HEK293 (cell line): ENCODE data around the gene STON2.

Source experiments
- BCL11B ChIP-seq: fragments of 450-650 bp; formaldehyde crosslinking; IDR thresholded peaks from 2 replicates; pipeline ENCODE4 v1.5.1; 2016; ENCODE audit warnings: low read depth, missing biosample characterization, missing genetic modification characterization
- EGR2 ChIP-seq: fragments of 450-650 bp; formaldehyde crosslinking; IDR thresholded peaks from 2 replicates; pipeline ENCODE4 v1.5.1; 2016; ENCODE audit warnings: low read depth, missing biosample characterization, missing genetic modification characterization
- PRDM1 ChIP-seq: fragments of 450-650 bp; formaldehyde crosslinking; IDR thresholded peaks from 2 replicates; pipeline ENCODE4; 2016; ENCODE audit warnings: missing biosample characterization, missing genetic modification characterization
- ZBTB11 ChIP-seq: fragments of 450-650 bp; formaldehyde crosslinking; conservative IDR thresholded peaks from 2 replicates; pipeline ENCODE4 v1.5.1; 2016; ENCODE audit warnings: low read depth, missing biosample characterization, missing genetic modification characterization
- ZBTB17 ChIP-seq: fragments of 450-650 bp; formaldehyde crosslinking; IDR thresholded peaks from 2 replicates; pipeline ENCODE4 v1.5.1; 2016; ENCODE audit warnings: missing biosample characterization, missing genetic modification characterization
- ZBTB44 ChIP-seq: fragments of 450-650 bp; IDR thresholded peaks from 2 replicates; pipeline ENCODE4 v1.5.1; 2018; ENCODE audit warnings: missing biosample characterization, mild to moderate bottlenecking, missing genetic modification characterization
- ZBTB7A ChIP-seq: fragments of 450-650 bp; formaldehyde crosslinking; IDR thresholded peaks from 2 replicates; pipeline ENCODE4 v1.5.1; 2016; ENCODE audit warnings: low read depth, missing biosample characterization, missing genetic modification characterization
- ZBTB8A ChIP-seq: fragments of 450-650 bp; formaldehyde crosslinking; IDR thresholded peaks from 2 replicates; pipeline ENCODE4 v1.5.1; 2016; ENCODE audit warnings: missing biosample characterization, missing genetic modification characterization
- ZEB2 ChIP-seq: fragments of 450-650 bp; formaldehyde crosslinking; IDR thresholded peaks from 2 replicates; pipeline ENCODE4 v1.5.1; 2016; ENCODE audit warnings: missing biosample characterization, missing genetic modification characterization
- ZFP37 ChIP-seq: fragments of 450-650 bp; formaldehyde crosslinking; IDR thresholded peaks from 2 replicates; pipeline ENCODE4 v1.5.1; 2016; ENCODE audit warnings: missing biosample characterization, missing genetic modification characterization
- ZIC2 ChIP-seq: fragments of 450-650 bp; formaldehyde crosslinking; IDR thresholded peaks from 2 replicates; pipeline ENCODE4 v1.5.1; 2016; ENCODE audit warnings: missing biosample characterization, missing genetic modification characterization
- ZNF112 ChIP-seq: fragments of 450-650 bp; formaldehyde crosslinking; IDR thresholded peaks from 2 replicates; pipeline ENCODE4 v1.5.0; 2017; ENCODE audit warnings: missing biosample characterization, missing genetic modification characterization
- ZNF157 ChIP-seq: fragments of 450-650 bp; formaldehyde crosslinking; IDR thresholded peaks from 2 replicates; pipeline ENCODE4 v1.5.1; 2016; ENCODE audit warnings: missing biosample characterization, missing genetic modification characterization
- ZNF239 ChIP-seq: fragments of 450-650 bp; formaldehyde crosslinking; IDR thresholded peaks from 2 replicates; pipeline ENCODE4 v1.5.1; 2016; ENCODE audit warnings: missing biosample characterization, missing genetic modification characterization
- ZNF266 ChIP-seq: fragments of 450-650 bp; formaldehyde crosslinking; IDR thresholded peaks from 2 replicates; pipeline ENCODE4 v1.5.1; 2016; ENCODE audit warnings: missing biosample characterization, missing genetic modification characterization, low read depth
- ZNF335 ChIP-seq: fragments of 450-650 bp; formaldehyde crosslinking; conservative IDR thresholded peaks from 2 replicates; pipeline ENCODE4 v1.5.1; 2016; ENCODE audit warnings: missing biosample characterization, missing genetic modification characterization
- ZNF529 ChIP-seq: fragments of 450-650 bp; formaldehyde crosslinking; IDR thresholded peaks from 2 replicates; pipeline ENCODE4 v1.5.1; 2017; ENCODE audit warnings: missing genetic modification characterization, missing biosample characterization; ENCODE audit not compliant: insufficient replicate concordance
- ZNF549 ChIP-seq: fragments of 450-650 bp; IDR thresholded peaks from 2 replicates; pipeline ENCODE4 v1.5.1; 2018; ENCODE audit warnings: missing biosample characterization, missing genetic modification characterization, mild to moderate bottlenecking, inconsistent platforms, moderate library complexity
- ZNF555 ChIP-seq: fragments of 450-650 bp; formaldehyde crosslinking; conservative IDR thresholded peaks from 2 replicates; pipeline ENCODE4 v1.5.1; 2017; ENCODE audit warnings: missing biosample characterization, mild to moderate bottlenecking, missing genetic modification characterization, inconsistent platforms
- ZNF623 ChIP-seq: fragments of 450-650 bp; formaldehyde crosslinking; IDR thresholded peaks from 2 replicates; pipeline ENCODE4 v1.5.1; 2016; ENCODE audit warnings: missing biosample characterization, missing genetic modification characterization
- ZNF785 ChIP-seq: fragments of 450-650 bp; formaldehyde crosslinking; IDR thresholded peaks from 2 replicates; pipeline ENCODE4 v1.5.1; 2016; ENCODE audit warnings: missing biosample characterization, missing genetic modification characterization
- TF ChIP-seq, protein P1 (sequence below): fragments of 450-650 bp; formaldehyde crosslinking; IDR thresholded peaks from 2 replicates; pipeline ENCODE4 v1.5.1; 2016; ENCODE audit warnings: missing biosample characterization, missing genetic modification characterization
- TF ChIP-seq, protein P2 (sequence below): fragments of 450-650 bp; formaldehyde crosslinking; IDR thresholded peaks from 2 replicates; pipeline ENCODE4 v1.5.1; 2017; ENCODE audit warnings: missing biosample characterization, missing genetic modification characterization
- TF ChIP-seq, protein P3 (sequence below): sonication (generic); formaldehyde crosslinking; IDR thresholded peaks from 2 replicates; pipeline ENCODE4 v1.8.1; 2022; ENCODE audit warnings: mild to moderate bottlenecking, moderate library complexity, missing genetic modification reagents
- TF ChIP-seq, protein P4 (sequence below): fragments of 450-650 bp; formaldehyde crosslinking; optimal IDR thresholded peaks from 2 replicates; pipeline ENCODE3; 2016; ENCODE audit warnings: missing biosample characterization, mild to moderate bottlenecking, missing genetic modification characterization
- TF ChIP-seq, protein P5 (sequence below): fragments of 450-650 bp; formaldehyde crosslinking; IDR thresholded peaks from 2 replicates; pipeline ENCODE4 v1.5.1; 2016; ENCODE audit warnings: missing biosample characterization, missing genetic modification characterization

The STON2 gene

DNA sequence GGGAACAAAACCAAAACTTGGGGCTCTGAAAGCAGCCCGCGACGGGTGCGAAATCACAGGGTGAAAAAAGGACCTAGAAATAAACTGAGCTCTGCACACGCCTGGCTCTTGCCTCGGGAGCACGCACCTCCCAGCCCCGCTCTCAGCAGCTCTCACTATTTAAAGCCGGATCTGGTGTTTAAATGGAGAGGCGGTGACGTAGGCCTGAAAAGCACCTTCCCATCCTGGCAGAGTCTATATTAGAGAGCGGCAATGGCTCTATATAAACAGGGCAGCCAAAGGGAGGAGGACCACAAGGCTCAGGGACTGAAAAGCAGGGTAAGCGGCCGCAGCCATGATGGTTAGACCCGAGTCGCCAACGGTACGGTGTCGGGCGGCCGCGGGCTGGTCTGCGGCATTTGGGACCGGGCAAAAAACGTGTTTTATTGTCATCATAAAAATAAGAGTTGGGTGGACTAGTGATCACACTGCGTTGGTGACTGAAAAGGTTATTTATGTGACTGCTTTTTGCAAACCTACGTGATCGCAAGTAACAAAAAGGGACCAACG is 180.8 kb downstream of the STON2 start (continued):
- TF ChIP-seq, protein P1, sequence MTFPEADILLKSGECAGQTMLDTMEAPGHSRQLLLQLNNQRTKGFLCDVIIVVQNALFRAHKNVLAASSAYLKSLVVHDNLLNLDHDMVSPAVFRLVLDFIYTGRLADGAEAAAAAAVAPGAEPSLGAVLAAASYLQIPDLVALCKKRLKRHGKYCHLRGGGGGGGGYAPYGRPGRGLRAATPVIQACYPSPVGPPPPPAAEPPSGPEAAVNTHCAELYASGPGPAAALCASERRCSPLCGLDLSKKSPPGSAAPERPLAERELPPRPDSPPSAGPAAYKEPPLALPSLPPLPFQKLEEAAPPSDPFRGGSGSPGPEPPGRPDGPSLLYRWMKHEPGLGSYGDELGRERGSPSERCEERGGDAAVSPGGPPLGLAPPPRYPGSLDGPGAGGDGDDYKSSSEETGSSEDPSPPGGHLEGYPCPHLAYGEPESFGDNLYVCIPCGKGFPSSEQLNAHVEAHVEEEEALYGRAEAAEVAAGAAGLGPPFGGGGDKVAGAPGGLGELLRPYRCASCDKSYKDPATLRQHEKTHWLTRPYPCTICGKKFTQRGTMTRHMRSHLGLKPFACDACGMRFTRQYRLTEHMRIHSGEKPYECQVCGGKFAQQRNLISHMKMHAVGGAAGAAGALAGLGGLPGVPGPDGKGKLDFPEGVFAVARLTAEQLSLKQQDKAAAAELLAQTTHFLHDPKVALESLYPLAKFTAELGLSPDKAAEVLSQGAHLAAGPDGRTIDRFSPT = no peak
- TF ChIP-seq PRDM1 (tag by site-specific recombination) = peak; percentile 61; the same call in 1 of the 2 replicates
- no peak for TF ChIP-seq ZNF785 (tag by site-specific recombination)
- TF ChIP-seq, protein P2, sequence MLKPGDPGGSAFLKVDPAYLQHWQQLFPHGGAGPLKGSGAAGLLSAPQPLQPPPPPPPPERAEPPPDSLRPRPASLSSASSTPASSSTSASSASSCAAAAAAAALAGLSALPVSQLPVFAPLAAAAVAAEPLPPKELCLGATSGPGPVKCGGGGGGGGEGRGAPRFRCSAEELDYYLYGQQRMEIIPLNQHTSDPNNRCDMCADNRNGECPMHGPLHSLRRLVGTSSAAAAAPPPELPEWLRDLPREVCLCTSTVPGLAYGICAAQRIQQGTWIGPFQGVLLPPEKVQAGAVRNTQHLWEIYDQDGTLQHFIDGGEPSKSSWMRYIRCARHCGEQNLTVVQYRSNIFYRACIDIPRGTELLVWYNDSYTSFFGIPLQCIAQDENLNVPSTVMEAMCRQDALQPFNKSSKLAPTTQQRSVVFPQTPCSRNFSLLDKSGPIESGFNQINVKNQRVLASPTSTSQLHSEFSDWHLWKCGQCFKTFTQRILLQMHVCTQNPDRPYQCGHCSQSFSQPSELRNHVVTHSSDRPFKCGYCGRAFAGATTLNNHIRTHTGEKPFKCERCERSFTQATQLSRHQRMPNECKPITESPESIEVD (tag by site-specific recombination) = no peak
- TF ChIP-seq ZBTB8A (tag by site-specific recombination) = peak; percentile 42; the same call in 1 of the 2 replicates
- peak; percentile 72 for TF ChIP-seq ZNF335 (tag by site-specific recombination)
- TF ChIP-seq ZNF529 (tag by site-specific recombination) = no peak
- TF ChIP-seq, protein P3, sequence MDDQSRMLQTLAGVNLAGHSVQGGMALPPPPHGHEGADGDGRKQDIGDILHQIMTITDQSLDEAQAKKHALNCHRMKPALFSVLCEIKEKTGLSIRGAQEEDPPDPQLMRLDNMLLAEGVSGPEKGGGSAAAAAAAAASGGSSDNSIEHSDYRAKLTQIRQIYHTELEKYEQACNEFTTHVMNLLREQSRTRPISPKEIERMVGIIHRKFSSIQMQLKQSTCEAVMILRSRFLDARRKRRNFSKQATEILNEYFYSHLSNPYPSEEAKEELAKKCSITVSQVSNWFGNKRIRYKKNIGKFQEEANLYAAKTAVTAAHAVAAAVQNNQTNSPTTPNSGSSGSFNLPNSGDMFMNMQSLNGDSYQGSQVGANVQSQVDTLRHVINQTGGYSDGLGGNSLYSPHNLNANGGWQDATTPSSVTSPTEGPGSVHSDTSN (CRISPR knock-in tag) = no peak
- TF ChIP-seq ZNF623 (tag by site-specific recombination) = no peak
- no peak for TF ChIP-seq ZNF112 (tag by site-specific recombination)
- TF ChIP-seq ZNF555 = no peak
- 0 out of 2 replicates have a peak, but pooled peaks have one; percentile 22 for TF ChIP-seq ZBTB11
- TF ChIP-seq, protein P4, sequence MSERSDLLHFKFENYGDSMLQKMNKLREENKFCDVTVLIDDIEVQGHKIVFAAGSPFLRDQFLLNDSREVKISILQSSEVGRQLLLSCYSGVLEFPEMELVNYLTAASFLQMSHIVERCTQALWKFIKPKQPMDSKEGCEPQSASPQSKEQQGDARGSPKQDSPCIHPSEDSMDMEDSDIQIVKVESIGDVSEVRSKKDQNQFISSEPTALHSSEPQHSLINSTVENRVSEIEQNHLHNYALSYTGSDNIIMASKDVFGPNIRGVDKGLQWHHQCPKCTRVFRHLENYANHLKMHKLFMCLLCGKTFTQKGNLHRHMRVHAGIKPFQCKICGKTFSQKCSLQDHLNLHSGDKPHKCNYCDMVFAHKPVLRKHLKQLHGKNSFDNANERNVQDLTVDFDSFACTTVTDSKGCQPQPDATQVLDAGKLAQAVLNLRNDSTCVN = peak; percentile 50
- no peak for TF ChIP-seq ZFP37 (tag by site-specific recombination)
- no peak for TF ChIP-seq ZIC2 (tag by site-specific recombination)
- no peak for TF ChIP-seq ZBTB7A (tag by site-specific recombination)
- TF ChIP-seq EGR2 (tag by site-specific recombination) = no peak
- no peak for TF ChIP-seq ZNF157 (tag by site-specific recombination)
- no peak for TF ChIP-seq ZNF239 (tag by site-specific recombination)
- TF ChIP-seq, protein P5, sequence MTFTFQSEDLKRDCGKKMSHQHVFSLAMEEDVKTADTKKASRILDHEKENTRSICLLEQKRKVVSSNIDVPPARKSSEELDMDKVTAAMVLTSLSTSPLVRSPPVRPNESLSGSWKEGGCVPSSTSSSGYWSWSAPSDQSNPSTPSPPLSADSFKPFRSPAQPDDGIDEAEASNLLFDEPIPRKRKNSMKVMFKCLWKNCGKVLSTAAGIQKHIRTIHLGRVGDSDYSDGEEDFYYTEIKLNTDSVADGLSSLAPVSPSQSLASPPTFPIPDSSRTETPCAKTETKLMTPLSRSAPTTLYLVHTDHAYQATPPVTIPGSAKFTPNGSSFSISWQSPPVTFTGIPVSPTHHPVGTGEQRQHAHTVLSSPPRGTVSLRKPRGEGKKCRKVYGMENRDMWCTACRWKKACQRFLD (tag by site-specific recombination) = no peak
- TF ChIP-seq ZEB2 = peak; percentile 74; the same call in 1 of the 2 replicates
- TF ChIP-seq ZNF266 = no peak
- peak; percentile 49; the same call in 1 of the 2 replicates for TF ChIP-seq ZNF549 (tag by site-specific recombination)
- TF ChIP-seq ZBTB44 = 0 out of 2 replicates have a peak, but pooled peaks have one; percentile 18
- no peak for TF ChIP-seq BCL11B (tag by site-specific recombination)
- peak; percentile 71 for TF ChIP-seq ZBTB17 (tag by site-specific recombination)
